Activated CD4-positive, alpha-beta memory T cell treated with anti-CD3 and anti-CD28 coated beads for 36 hours (primary cell): ENCODE measurements around the gene CCDC116. TPM values are rescaled to one million over a fixed set of nuclear protein-coding genes. Genes with fewer than 3 reads are reported as not detected.
A peak's percentile ranks its signal among the peaks of the same experiment; 100 is the strongest.

Experiments
- CTCF ChIA-PET: fragments of 350-600 bp; sonication (Branson Sonifier 250); formaldehyde crosslinking; loops from one replicate; lab custom pipeline; 2021; ENCODE audit warnings: antibody characterized with exemption, inconsistent platforms; lab: Charles Lee
- POLR2A ChIA-PET: fragments of 350-600 bp; sonication (Branson Sonifier 250); formaldehyde crosslinking; loops from one replicate; lab custom pipeline; 2021; ENCODE audit warnings: antibody characterized with exemption; lab: Charles Lee
- DNase-seq: peaks from one replicate; pipeline ENCODE4 v3.0.0-alpha.2; 2020
- H3K27ac Mint-ChIP-seq: one replicate; pipeline ENCODE4 v1.8.0; 2021; ENCODE audit warnings: mixed read lengths
- H3K27me3 Mint-ChIP-seq: one replicate; pipeline ENCODE4 v1.8.0; 2021; ENCODE audit warnings: mixed read lengths
- H3K36me3 Mint-ChIP-seq: one replicate; pipeline ENCODE4 v1.8.0; 2021; ENCODE audit warnings: mixed read lengths
- H3K4me1 Mint-ChIP-seq: one replicate; pipeline ENCODE4 v1.8.0; 2021; ENCODE audit warnings: low read depth, mixed read lengths
- H3K4me3 Mint-ChIP-seq: one replicate; pipeline ENCODE4 v1.8.0; 2021; ENCODE audit warnings: mild to moderate bottlenecking, mixed read lengths
- H3K9me3 Mint-ChIP-seq: one replicate; pipeline ENCODE4 v1.8.0; 2021; ENCODE audit warnings: mixed read lengths
- intact Hi-C: fragments of 100-400 bp; cut with micrococcal nuclease; formaldehyde crosslinking; loops from one replicate; pipeline ENCODE4 v1.15.1; 2023
- total RNA-seq, 2 experiments: library from RNA; stranded (reverse); gene quantifications; one replicate each; pipeline ENCODE4 v1.2.3, GENCODE V29; 2021

CCDC116 gene
- total RNA-seq, result under 1 TPM; 0.27 to 0.31 TPM

- H3K4me3 Mint-ChIP-seq, result no peak within 1 kb of the TSS
- CTCF ChIA-PET, result interaction anchor here (1.0 to 6.1 kb wide), 3 partner anchors 10 to 43 kb away, joined by 4 to 151 read pairs (median 7); partner anchors contain the start of gene SDF2L1
- no peaks in the 10 kb centered on the region for H3K27me3 Mint-ChIP-seq
- intact Hi-C loops, result no loop called here
- POLR2A ChIA-PET, result interaction anchor here (1.4 kb wide), 1 partner anchor 9 kb away, joined by 10 read pairs; the partner anchor contains the start of gene SDF2L1
- peaks cover 25% of the 10 kb centered on the region for H3K4me1 Mint-ChIP-seq
- no peaks in the 10 kb centered on the region for H3K9me3 Mint-ChIP-seq
- DNase-seq, result peak; percentile 80
- H3K27ac Mint-ChIP-seq, result peak within 1 kb of the TSS; percentile 49
- peaks cover 15% of the 10 kb centered on the region for H3K36me3 Mint-ChIP-seq
Measured at GRCh38 chr22:21632237-21632895, at the start of gene CCDC116. Gene CCDC116, plus strand, starts transcription at chr22:21632760. Its CDS starts 422 bp downstream, at chr22:21633182.

GRCh38 chr22:21582801-21583740, 49.5 kb upstream of the CCDC116 start:
- Mint-ChIP-seq H3K27me3 (no peaks in the 10 kb centered on the region), H3K9me3 (no peaks in the 10 kb centered on the region), H3K36me3 (no peaks in the 10 kb centered on the region), H3K27ac (peak overlapping the region; percentile 74), H3K4me3 (no peak overlapping the region), H3K4me1 (peaks cover 53% of the 10 kb centered on the region)
- intact Hi-C loops, result loop anchor here (5.0 kb wide), 1 partner anchor 581 kb away; the partner anchor contains the start of gene THAP7
- POLR2A ChIA-PET, result interaction anchor here (0.6 kb wide), 1 partner anchor 73 kb away, joined by 3 read pairs; no protein-coding TSS in a partner anchor
- no peak for DNase-seq
- CTCF ChIA-PET, result interaction anchor here (1.5 kb wide), 1 partner anchor 60 kb away, joined by 3 read pairs; no protein-coding TSS in a partner anchor

- intact Hi-C loops, result loop anchor here (5.0 kb wide), 1 partner anchor 42 kb away; no protein-coding TSS in a partner anchor
- H3K4me3 Mint-ChIP-seq, result no peak overlapping the region
Measured at GRCh38 chr22:21585389-21585788, 47.2 kb upstream of the CCDC116 start.

GRCh38 chr22:21587803-21588611, 44.6 kb upstream of the CCDC116 start:
- Mint-ChIP-seq H3K4me3 (no peak overlapping the region), H3K4me1 (peaks cover 57% of the 10 kb centered on the region), H3K27me3 (no peaks in the 10 kb centered on the region), H3K36me3 (peaks cover 6% of the 10 kb centered on the region), H3K27ac (peak overlapping the region; percentile 74), H3K9me3 (no peaks in the 10 kb centered on the region)
- peak; percentile 80 for DNase-seq
- intact Hi-C loops, result loop anchor here (1.0 to 5.0 kb wide), 2 partner anchors 17 to 39 kb away; no protein-coding TSS in a partner anchor
- ChIA-PET CTCF (interaction anchor here (0.7 to 2.3 kb wide), 6 partner anchors 9 to 59 kb away, joined by 3 to 20 read pairs (median 6); partner anchors contain the start of genes SDF2L1 and YDJC), POLR2A (interaction anchor here (0.7 to 2.4 kb wide), 8 partner anchors 8 to 54 kb away, joined by 3 to 17 read pairs (median 4); partner anchors contain the start of genes SDF2L1 and YDJC)

More at GRCh38 chr22:21585389-21585788, 47.2 kb upstream of the CCDC116 start:
- H3K9me3 Mint-ChIP-seq, result no peaks in the 10 kb centered on the region
- H3K27me3 Mint-ChIP-seq, result no peaks in the 10 kb centered on the region
- H3K27ac Mint-ChIP-seq, result no peak overlapping the region
- CTCF ChIA-PET, result no interaction called here
- H3K4me1 Mint-ChIP-seq, result peaks cover 53% of the 10 kb centered on the region
- POLR2A ChIA-PET, result no interaction called here
- DNase-seq, result no peak
- peaks cover 4% of the 10 kb centered on the region for H3K36me3 Mint-ChIP-seq

GRCh38 chr22:21589396-21589795, 43.2 kb upstream of the CCDC116 start:
- Mint-ChIP-seq H3K4me1 (peaks cover 64% of the 10 kb centered on the region), H3K4me3 (no peak overlapping the region), H3K27ac (no peak overlapping the region), H3K27me3 (no peaks in the 10 kb centered on the region), H3K9me3 (no peaks in the 10 kb centered on the region), H3K36me3 (peaks cover 20% of the 10 kb centered on the region)
- intact Hi-C loops, result loop anchor here (5.0 kb wide), 1 partner anchor 38 kb away; no protein-coding TSS in a partner anchor
- CTCF ChIA-PET, result interaction anchor here (0.7 to 1.3 kb wide), 2 partner anchors 43 to 48 kb away, joined by 3 to 4 read pairs; partner anchors contain the start of gene CCDC116
- DNase-seq, result no peak
- POLR2A ChIA-PET, result no interaction called here

- no peaks in the 10 kb centered on the region for H3K9me3 Mint-ChIP-seq
- POLR2A ChIA-PET, result no interaction called here
- intact Hi-C loops, result no loop called here
- H3K27ac Mint-ChIP-seq, result no peak overlapping the region
- DNase-seq, result no peak
- CTCF ChIA-PET, result interaction anchor here (0.9 kb wide), 2 partner anchors 20 to 51 kb away, joined by 3 read pairs; partner anchors contain the start of gene SDF2L1
- H3K27me3 Mint-ChIP-seq, result no peaks in the 10 kb centered on the region
- peaks cover 36% of the 10 kb centered on the region for H3K36me3 Mint-ChIP-seq
- H3K4me3 Mint-ChIP-seq, result no peak overlapping the region
- H3K4me1 Mint-ChIP-seq, result peaks cover 53% of the 10 kb centered on the region
Measured at GRCh38 chr22:21590809-21591641, 41.5 kb upstream of the CCDC116 start.

GRCh38 chr22:21591695-21592094, 40.9 kb upstream of the CCDC116 start:
- H3K4me1 Mint-ChIP-seq, result peaks cover 51% of the 10 kb centered on the region
- H3K4me3 Mint-ChIP-seq, result no peak overlapping the region
- no peaks in the 10 kb centered on the region for H3K9me3 Mint-ChIP-seq
- no peaks in the 10 kb centered on the region for H3K27me3 Mint-ChIP-seq
- CTCF ChIA-PET, result no interaction called here
- POLR2A ChIA-PET, result interaction anchor here (1.0 kb wide), 1 partner anchor 13 kb away, joined by 3 read pairs; no protein-coding TSS in a partner anchor
- H3K27ac Mint-ChIP-seq, result no peak overlapping the region
- intact Hi-C loops, result no loop called here
- peaks cover 38% of the 10 kb centered on the region for H3K36me3 Mint-ChIP-seq
- no peak for DNase-seq

GRCh38 chr22:21592422-21592821, 40.1 kb upstream of the CCDC116 start:
- H3K4me3 Mint-ChIP-seq, result no peak overlapping the region
- no peaks in the 10 kb centered on the region for H3K9me3 Mint-ChIP-seq
- H3K27ac Mint-ChIP-seq, result no peak overlapping the region
- POLR2A ChIA-PET, result interaction anchor here (1.0 to 1.2 kb wide), 2 partner anchors 10 to 13 kb away, joined by 3 to 4 read pairs; no protein-coding TSS in a partner anchor
- CTCF ChIA-PET, result no interaction called here
- peaks cover 46% of the 10 kb centered on the region for H3K4me1 Mint-ChIP-seq
- DNase-seq, result no peak
- no peaks in the 10 kb centered on the region for H3K27me3 Mint-ChIP-seq
- intact Hi-C loops, result no loop called here
- peaks cover 40% of the 10 kb centered on the region for H3K36me3 Mint-ChIP-seq

- Mint-ChIP-seq H3K36me3 (peaks cover 40% of the 10 kb centered on the region), H3K9me3 (no peaks in the 10 kb centered on the region), H3K4me1 (peaks cover 42% of the 10 kb centered on the region), H3K4me3 (no peak overlapping the region), H3K27me3 (no peaks in the 10 kb centered on the region), H3K27ac (no peak overlapping the region)
- intact Hi-C loops, result no loop called here
- ChIA-PET POLR2A (interaction anchor here (1.2 kb wide), 1 partner anchor 9 kb away, joined by 4 read pairs; no protein-coding TSS in a partner anchor), CTCF (interaction anchor here (1.3 kb wide), 1 partner anchor 14 kb away, joined by 3 read pairs; no protein-coding TSS in a partner anchor)
- DNase-seq, result no peak
Measured at GRCh38 chr22:21593406-21594232, 38.9 kb upstream of the CCDC116 start.
